Stimulated activated CD4-positive, alpha-beta T cell treated with anti-CD3 and anti-CD28 coated beads, Interleukin-2, amount 100 ng/mL, for 24 hours (primary cell): ENCODE measurements around the gene FSTL4.
"Not testable (repeated sequence)": the region's sequence is repeated elsewhere in the genome, so short reads cannot be mapped to it uniquely, and the experiment has no call there.

ENCODE experiments used
- DNase-seq, 2 donors: peaks; one replicate each; pipeline ENCODE4 v3.0.0-alpha.2; 2020

The FSTL4 gene

GRCh38 chr5:133546500-133546899 lies 65.8 kb downstream of the FSTL4 start:
- no peak for DNase-seq

GRCh38 chr5:133544346-133544745 lies 68.0 kb downstream of the FSTL4 start:
- DNase-seq, result no peak

- no peak for DNase-seq
Observed at GRCh38 chr5:133539818-133540217, 72.5 kb downstream of the FSTL4 start.

GRCh38 chr5:133538718-133539117 lies 73.6 kb downstream of the FSTL4 start:
- DNase-seq, result no peak

- not testable (repeated sequence) for DNase-seq
Observed at GRCh38 chr5:133535241-133535929, 77.0 kb downstream of the FSTL4 start.

GRCh38 chr5:133534566-133534965 lies 77.8 kb downstream of the FSTL4 start:
- DNase-seq, result no peak

GRCh38 chr5:133533541-133533940 lies 78.8 kb downstream of the FSTL4 start:
- DNase-seq, result no peak

GRCh38 chr5:133531594-133531993 lies 80.7 kb downstream of the FSTL4 start:
- DNase-seq, result no peak

- DNase-seq, result no peak
Observed at GRCh38 chr5:133531178-133531577, 81.2 kb downstream of the FSTL4 start.

- no peak for DNase-seq
Observed at GRCh38 chr5:133530270-133530669, 82.1 kb downstream of the FSTL4 start.

GRCh38 chr5:133528841-133529240 lies 83.5 kb downstream of the FSTL4 start:
- DNase-seq, result no peak

GRCh38 chr5:133527311-133527710 lies 85.0 kb downstream of the FSTL4 start:
- DNase-seq, result no peak

GRCh38 chr5:133526368-133526767 lies 86.0 kb downstream of the FSTL4 start:
- no peak for DNase-seq

GRCh38 chr5:133525126-133525525 lies 87.2 kb downstream of the FSTL4 start:
- DNase-seq, result no peak

- DNase-seq, result no peak
Observed at GRCh38 chr5:133524666-133525065, 87.7 kb downstream of the FSTL4 start.

- DNase-seq, result no peak
Observed at GRCh38 chr5:133523961-133524586, 88.3 kb downstream of the FSTL4 start.

- no peak for DNase-seq
Observed at GRCh38 chr5:133523013-133523658, 89.2 kb downstream of the FSTL4 start.

GRCh38 chr5:133521801-133522200 lies 90.5 kb downstream of the FSTL4 start:
- DNase-seq, result no peak

- no peak for DNase-seq
Observed at GRCh38 chr5:133520991-133521706, 91.2 kb downstream of the FSTL4 start.

- DNase-seq, result no peak
Observed at GRCh38 chr5:133520062-133520461, 92.3 kb downstream of the FSTL4 start.

- no peak for DNase-seq
Observed at GRCh38 chr5:133519191-133519590, 93.2 kb downstream of the FSTL4 start.

GRCh38 chr5:133514456-133514855 lies 97.9 kb downstream of the FSTL4 start:
- no peak for DNase-seq

GRCh38 chr5:133512896-133513295 lies 99.4 kb downstream of the FSTL4 start:
- DNase-seq, result no peak
